HEK293 (cell line): ENCODE measurements around the gene ZNF608.

Experiments
- TCF7L2 ChIP-seq: IDR thresholded peaks from 2 replicates; pipeline ENCODE4 v1.6.1; 2011; ENCODE audit warnings: low read depth, mild to moderate bottlenecking, inconsistent platforms, low read length, moderate library complexity, borderline replicate concordance
- ZFP3 ChIP-seq: fragments of 450-650 bp; formaldehyde crosslinking; IDR thresholded peaks from 2 replicates; pipeline ENCODE4 v1.5.1; 2016; ENCODE audit warnings: low read depth, missing biosample characterization, missing genetic modification characterization
- ZIC2 ChIP-seq: fragments of 450-650 bp; formaldehyde crosslinking; IDR thresholded peaks from 2 replicates; pipeline ENCODE4 v1.5.1; 2016; ENCODE audit warnings: missing biosample characterization, missing genetic modification characterization
- ZNF266 ChIP-seq: fragments of 450-650 bp; formaldehyde crosslinking; IDR thresholded peaks from 2 replicates; pipeline ENCODE4 v1.5.1; 2016; ENCODE audit warnings: missing biosample characterization, missing genetic modification characterization, low read depth
- ZNF48 ChIP-seq: fragments of 450-650 bp; formaldehyde crosslinking; IDR thresholded peaks from 2 replicates; pipeline ENCODE4 v1.5.1; 2016; ENCODE audit warnings: missing biosample characterization, missing genetic modification characterization
- TF ChIP-seq, protein P1 (sequence below): fragments of 450-650 bp; formaldehyde crosslinking; IDR thresholded peaks from 2 replicates; pipeline ENCODE4 v1.5.1; 2017; ENCODE audit warnings: missing biosample characterization, missing genetic modification characterization
- TF ChIP-seq, protein P2 (sequence below): fragments of 450-650 bp; formaldehyde crosslinking; IDR thresholded peaks from 2 replicates; pipeline ENCODE4 v1.5.1; 2016; ENCODE audit warnings: missing biosample characterization, missing genetic modification characterization
- TF ChIP-seq, protein P3 (sequence below): fragments of 450-650 bp; formaldehyde crosslinking; IDR thresholded peaks from 2 replicates; pipeline ENCODE4 v1.5.1; 2016; ENCODE audit warnings: missing biosample characterization, missing genetic modification characterization

DNA sequence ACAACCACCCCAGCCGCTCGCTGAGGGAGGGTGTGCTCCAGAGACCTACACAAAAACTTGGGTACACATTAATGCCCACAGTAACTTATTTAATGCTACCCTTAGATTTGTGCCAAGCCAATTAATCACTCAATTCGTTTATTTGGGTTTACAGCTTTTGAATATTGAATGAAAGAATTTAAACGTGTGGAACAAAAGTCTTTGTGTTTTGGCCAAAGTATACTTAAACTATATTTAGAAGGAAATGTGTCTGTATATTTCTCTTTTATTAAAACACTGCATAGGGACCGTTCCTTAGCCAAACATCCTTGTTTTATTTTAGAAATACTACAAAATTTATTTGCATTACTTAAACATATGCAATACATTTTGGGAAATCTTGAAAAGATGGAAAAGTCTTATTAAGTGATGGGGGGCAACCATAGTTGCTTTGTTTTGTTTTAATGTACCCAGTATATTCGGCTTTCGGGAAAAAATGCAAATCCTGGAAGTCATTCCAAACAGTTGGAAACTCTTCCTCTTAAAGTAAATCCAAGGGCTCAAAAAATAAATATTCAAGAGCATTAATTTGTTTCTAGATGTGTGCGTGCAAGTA, 11.8 kb downstream of the ZNF608 start:
- TF ChIP-seq ZNF266 (tag by site-specific recombination) (no peak), ZIC2 (tag by site-specific recombination) (no peak), ZFP3 (tag by site-specific recombination) (no peak), ZNF48 (tag by site-specific recombination) (no peak), TCF7L2 (no peak)
- TF ChIP-seq, protein P1, sequence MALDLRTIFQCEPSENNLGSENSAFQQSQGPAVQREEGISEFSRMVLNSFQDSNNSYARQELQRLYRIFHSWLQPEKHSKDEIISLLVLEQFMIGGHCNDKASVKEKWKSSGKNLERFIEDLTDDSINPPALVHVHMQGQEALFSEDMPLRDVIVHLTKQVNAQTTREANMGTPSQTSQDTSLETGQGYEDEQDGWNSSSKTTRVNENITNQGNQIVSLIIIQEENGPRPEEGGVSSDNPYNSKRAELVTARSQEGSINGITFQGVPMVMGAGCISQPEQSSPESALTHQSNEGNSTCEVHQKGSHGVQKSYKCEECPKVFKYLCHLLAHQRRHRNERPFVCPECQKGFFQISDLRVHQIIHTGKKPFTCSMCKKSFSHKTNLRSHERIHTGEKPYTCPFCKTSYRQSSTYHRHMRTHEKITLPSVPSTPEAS (tag by site-specific recombination): no peak
- TF ChIP-seq, protein P2, sequence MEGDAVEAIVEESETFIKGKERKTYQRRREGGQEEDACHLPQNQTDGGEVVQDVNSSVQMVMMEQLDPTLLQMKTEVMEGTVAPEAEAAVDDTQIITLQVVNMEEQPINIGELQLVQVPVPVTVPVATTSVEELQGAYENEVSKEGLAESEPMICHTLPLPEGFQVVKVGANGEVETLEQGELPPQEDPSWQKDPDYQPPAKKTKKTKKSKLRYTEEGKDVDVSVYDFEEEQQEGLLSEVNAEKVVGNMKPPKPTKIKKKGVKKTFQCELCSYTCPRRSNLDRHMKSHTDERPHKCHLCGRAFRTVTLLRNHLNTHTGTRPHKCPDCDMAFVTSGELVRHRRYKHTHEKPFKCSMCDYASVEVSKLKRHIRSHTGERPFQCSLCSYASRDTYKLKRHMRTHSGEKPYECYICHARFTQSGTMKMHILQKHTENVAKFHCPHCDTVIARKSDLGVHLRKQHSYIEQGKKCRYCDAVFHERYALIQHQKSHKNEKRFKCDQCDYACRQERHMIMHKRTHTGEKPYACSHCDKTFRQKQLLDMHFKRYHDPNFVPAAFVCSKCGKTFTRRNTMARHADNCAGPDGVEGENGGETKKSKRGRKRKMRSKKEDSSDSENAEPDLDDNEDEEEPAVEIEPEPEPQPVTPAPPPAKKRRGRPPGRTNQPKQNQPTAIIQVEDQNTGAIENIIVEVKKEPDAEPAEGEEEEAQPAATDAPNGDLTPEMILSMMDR: no peak
- TF ChIP-seq, protein P3, sequence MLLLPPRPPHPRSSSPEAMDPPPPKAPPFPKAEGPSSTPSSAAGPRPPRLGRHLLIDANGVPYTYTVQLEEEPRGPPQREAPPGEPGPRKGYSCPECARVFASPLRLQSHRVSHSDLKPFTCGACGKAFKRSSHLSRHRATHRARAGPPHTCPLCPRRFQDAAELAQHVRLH (tag by site-specific recombination): no peak
